ENCODE data around the gene CABLES2.

The CABLES2 gene

DNA sequence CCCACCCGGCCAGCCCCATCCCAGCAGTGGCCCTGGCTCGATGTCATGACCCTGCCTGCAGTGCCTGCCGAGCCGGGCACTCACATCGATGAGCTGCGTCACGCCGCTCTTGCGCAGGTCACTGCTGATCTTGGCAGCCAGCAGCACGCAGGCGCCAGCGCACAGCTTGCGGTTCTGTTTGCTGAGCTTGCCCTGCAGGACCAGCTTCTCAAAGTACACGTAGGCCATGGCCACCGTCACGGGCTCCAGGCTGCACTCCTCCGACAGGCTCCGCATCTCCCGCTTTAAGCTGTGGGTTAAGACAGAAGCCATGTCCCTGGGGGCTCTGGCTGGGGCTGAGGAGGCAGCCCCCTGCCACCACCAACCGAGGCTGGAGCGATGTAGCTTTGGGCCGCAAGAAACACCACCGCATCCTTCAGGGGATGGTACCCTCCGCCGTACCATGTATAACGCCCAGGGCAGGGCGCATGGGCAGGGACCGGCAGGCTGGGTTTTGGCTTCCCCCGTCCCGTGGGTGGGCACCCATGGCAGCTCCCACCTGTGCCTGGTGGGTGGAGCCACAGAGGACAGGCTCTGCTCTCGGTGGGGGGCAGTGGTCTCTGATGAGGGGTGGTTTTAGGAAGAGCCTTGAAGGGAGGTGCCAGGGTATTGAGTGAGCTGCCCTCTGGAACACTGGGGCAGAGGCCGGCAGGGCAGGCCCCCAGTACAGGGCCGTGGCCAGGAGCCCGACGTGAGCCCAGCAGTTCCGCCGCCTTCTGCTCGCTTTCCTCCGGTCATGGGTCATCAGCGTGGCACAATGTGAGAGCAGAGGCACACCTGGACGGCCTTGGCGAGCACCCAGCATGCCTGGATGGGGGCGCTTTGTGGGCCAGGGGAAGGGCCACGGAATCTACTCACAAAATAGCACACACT is 15.7 kb downstream of the CABLES2 start:
- TF ChIP-seq, protein P1, sequence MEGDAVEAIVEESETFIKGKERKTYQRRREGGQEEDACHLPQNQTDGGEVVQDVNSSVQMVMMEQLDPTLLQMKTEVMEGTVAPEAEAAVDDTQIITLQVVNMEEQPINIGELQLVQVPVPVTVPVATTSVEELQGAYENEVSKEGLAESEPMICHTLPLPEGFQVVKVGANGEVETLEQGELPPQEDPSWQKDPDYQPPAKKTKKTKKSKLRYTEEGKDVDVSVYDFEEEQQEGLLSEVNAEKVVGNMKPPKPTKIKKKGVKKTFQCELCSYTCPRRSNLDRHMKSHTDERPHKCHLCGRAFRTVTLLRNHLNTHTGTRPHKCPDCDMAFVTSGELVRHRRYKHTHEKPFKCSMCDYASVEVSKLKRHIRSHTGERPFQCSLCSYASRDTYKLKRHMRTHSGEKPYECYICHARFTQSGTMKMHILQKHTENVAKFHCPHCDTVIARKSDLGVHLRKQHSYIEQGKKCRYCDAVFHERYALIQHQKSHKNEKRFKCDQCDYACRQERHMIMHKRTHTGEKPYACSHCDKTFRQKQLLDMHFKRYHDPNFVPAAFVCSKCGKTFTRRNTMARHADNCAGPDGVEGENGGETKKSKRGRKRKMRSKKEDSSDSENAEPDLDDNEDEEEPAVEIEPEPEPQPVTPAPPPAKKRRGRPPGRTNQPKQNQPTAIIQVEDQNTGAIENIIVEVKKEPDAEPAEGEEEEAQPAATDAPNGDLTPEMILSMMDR (IDR thresholded peaks at IDR 0.05; ENCODE audit: low read depth, low read length, missing control alignments), result no peak
- no peak for DNase-seq (ENCODE audit: low read depth)
- H3K4me3 ChIP-seq (ENCODE audit: low read depth, low read length), result no peak overlapping the region

DNA sequence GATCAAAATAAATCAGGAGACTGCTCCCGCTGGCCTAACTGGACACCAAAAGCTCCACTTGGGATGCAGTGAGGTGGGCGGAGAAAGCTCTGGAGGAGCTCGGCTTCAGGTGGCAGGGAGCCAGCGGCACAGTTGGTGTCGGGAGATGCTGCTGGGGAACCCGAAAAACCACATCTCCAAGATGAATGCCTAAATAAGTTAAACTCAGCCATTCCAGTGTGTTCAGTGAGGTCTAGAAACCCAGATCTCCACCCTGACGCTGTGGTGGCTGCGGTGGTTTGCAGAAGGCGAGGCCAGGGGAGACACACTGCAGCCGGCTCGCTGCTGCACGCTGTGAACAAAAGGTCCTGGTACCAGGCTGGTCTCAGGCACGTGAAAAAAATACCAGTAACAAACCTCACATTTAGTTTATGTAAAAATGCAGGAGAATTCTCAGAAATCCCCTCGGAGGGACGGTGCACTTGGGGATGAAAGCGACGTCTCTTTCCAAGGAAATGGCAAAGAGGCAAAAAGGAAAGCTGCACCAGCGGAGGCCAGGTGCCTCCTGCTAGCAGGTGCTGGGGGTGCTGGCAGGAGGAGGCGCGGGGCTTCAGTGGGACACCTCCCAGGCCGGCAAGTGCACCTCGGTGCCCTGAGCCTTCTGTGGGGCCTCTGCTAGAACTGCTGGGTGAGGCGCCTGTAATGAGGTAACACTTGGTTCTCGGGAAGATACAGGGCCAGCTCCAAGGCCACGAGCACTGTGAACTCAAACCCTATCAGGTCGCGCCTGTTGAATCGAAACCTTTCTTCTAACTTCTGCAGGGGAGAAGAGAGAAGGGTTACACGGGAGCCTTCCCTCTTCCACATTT is 16.5 kb downstream of the CABLES2 start:
- TF ChIP-seq, protein P1 (IDR thresholded peaks at IDR 0.05; ENCODE audit: low read depth, low read length, missing control alignments), result no peak
- H3K4me3 ChIP-seq (ENCODE audit: low read depth, low read length), result no peak overlapping the region
- DNase-seq (ENCODE audit: low read depth), result no peak

DNA sequence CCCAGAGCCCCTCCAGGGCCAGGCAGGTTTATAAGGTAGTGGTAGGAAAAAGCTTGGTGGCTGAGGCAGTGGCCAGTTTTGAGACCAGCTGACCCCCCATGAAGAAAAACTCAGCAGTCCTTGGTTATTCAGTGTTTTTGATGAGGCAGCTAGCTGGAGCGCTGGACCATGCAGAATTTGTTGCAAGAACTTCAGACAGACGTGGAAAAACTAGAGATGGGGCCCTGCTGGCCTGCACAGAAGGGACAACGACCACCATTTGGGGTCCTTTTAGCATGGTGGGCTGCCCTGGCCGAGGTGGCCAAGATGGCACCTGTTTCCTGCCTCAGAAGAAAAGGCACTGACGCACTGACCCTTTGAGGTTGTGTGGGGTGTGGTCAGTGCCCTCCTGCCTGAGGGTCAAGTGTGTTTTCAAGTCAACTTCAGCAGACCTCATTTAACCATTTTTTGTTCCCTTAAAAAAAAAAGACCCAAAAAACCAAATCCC is 17.4 kb downstream of the CABLES2 start:
- no peak for DNase-seq (ENCODE audit: low read depth)
- TF ChIP-seq, protein P1 (IDR thresholded peaks at IDR 0.05; ENCODE audit: low read depth, low read length, missing control alignments), result no peak
- H3K4me3 ChIP-seq (ENCODE audit: low read depth, low read length), result no peak overlapping the region

DNA sequence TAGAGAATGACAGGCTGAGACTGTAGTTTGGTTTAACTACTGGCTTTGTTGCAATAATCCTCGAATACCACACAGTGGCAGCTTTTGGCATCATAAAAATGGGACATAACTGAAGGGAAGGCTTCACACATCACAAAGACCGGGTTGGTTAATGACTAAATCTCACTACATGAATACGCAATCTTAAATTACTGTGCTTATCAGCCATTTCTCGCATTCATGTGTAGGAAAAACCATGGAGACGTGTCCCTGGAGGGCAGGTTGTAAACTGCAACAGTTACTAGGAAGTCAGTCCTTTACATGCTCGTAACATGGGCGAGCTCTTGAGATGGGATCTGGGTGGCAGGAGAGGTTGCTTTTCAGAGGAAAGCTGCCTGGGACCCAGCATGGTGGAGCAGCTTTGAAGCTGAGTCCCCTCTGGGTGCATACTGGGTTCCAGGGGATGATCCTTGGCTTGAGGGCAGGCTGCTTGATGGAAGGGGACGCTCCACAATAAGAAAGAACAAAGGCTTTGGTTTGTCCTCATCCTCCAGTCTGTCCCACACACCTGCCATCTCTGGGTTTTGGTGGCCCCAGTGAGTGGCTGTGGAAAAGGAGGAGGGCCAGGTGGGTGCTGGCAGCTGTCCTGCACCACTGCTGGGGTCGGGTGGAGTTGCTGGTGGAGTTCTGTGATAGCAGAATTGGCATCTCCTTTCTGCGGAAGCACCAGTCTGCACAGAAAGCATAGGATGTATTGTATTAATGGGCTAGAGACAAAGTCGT is 18.1 kb downstream of the CABLES2 start:
- DNase-seq (ENCODE audit: low read depth), result no peak
- no peak overlapping the region for H3K4me3 ChIP-seq (ENCODE audit: low read depth, low read length)
- TF ChIP-seq, protein P1 (IDR thresholded peaks at IDR 0.05; ENCODE audit: low read depth, low read length, missing control alignments), result peak; percentile 23

DNA sequence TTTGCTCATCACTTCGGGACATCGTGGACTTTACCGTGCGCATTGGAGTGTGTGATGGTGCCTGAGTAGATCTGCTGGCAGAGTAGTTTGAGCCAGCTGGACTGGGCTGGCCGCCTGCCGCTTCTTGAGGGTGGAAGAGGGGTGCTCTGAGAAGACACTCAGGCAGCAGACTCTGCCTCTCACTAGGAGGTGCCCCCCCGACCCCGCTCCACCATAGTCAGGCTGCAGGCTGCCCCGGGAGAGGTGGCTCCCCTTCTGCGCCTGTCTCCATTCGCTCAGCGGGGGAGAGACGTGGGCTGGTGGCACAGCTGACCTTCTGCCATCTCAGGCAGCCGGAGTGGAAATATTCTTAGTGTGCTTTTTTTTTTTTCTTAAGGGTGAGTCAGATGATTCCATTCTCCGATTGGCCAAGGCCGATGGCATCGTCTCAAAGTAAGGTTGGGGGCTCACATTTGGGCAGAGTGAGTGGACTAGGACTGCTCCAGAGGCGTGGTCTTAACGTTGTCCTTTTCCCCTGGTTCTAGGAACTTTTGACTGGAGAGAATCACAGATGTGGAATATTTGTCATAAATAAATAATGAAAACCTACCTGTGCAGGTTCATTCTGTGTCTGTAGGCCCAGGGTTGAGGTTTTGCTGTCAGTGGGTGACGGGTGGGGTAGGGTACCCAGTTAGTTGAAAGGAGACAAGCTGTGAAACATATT is 19.0 kb downstream of the CABLES2 start:
- TF ChIP-seq, protein P1 (IDR thresholded peaks at IDR 0.05; ENCODE audit: low read depth, low read length, missing control alignments), result no peak
- no peak for DNase-seq (ENCODE audit: low read depth)
- peak overlapping the region; percentile 96 for H3K4me3 ChIP-seq (ENCODE audit: low read depth, low read length)
